Activated naive CD4-positive, alpha-beta T cell treated with anti-CD3 and anti-CD28 coated beads, Interleukin-2, amount 10 ng/mL, durations not matched to agents 7 days and 5 days (primary cell): Measurements from ENCODE around the gene BPTF.
A peak's percentile ranks its signal among the peaks of the same experiment; 100 is the strongest.
"Not testable (repeated sequence)": the region's sequence is repeated elsewhere in the genome, so short reads cannot be mapped to it uniquely, and the experiment has no call there.

ENCODE experiments used
- CTCF ChIA-PET: fragments of 350-600 bp; sonication (Branson Sonifier 250); formaldehyde crosslinking; loops from one replicate; lab custom pipeline; 2021; ENCODE audit warnings: antibody characterized with exemption; lab: Charles Lee
- DNase-seq: peaks from one replicate; pipeline ENCODE4 v3.0.0-alpha.2; 2020
- H3K27ac Mint-ChIP-seq: one replicate; pipeline ENCODE4 v1.8.0; 2021; ENCODE audit warnings: mild to moderate bottlenecking, moderate library complexity, mixed read lengths
- H3K27me3 Mint-ChIP-seq: one replicate; pipeline ENCODE4 v1.8.0; 2021; ENCODE audit warnings: mild to moderate bottlenecking, mixed read lengths
- H3K36me3 Mint-ChIP-seq: one replicate; pipeline ENCODE4 v1.8.0; 2021; ENCODE audit warnings: mixed read lengths
- H3K4me1 Mint-ChIP-seq: one replicate; pipeline ENCODE4 v1.8.0; 2021; ENCODE audit warnings: mixed read lengths
- H3K4me3 Mint-ChIP-seq: one replicate; pipeline ENCODE4 v1.8.0; 2021; ENCODE audit warnings: mild to moderate bottlenecking, moderate library complexity, mixed read lengths
- H3K9me3 Mint-ChIP-seq: one replicate; pipeline ENCODE4 v1.8.0; 2021; ENCODE audit warnings: mixed read lengths

The BPTF gene

GRCh38 chr17:67947325-67947813, 122.1 kb downstream of the BPTF start:
- Mint-ChIP-seq H3K36me3 (peaks cover 46% of the 10 kb centered on the region), H3K4me1 (no peaks in the 10 kb centered on the region), H3K27ac (no peak overlapping the region), H3K4me3 (no peak overlapping the region), H3K9me3 (no peaks in the 10 kb centered on the region), H3K27me3 (no peaks in the 10 kb centered on the region)
- no peak for DNase-seq
- CTCF ChIA-PET = interaction anchor here (1.4 kb wide), 1 partner anchor 64 kb away, joined by 6 read pairs; no protein-coding TSS in a partner anchor

- Mint-ChIP-seq H3K27ac (no peak overlapping the region), H3K27me3 (no peaks in the 10 kb centered on the region), H3K4me3 (no peak overlapping the region), H3K36me3 (peaks cover 40% of the 10 kb centered on the region), H3K9me3 (no peaks in the 10 kb centered on the region), H3K4me1 (no peaks in the 10 kb centered on the region)
- CTCF ChIA-PET = interaction anchor here (1.7 kb wide), 1 partner anchor 11 kb away, joined by 3 read pairs; no protein-coding TSS in a partner anchor
- no peak for DNase-seq
Measured at GRCh38 chr17:67950945-67951344, 125.6 kb downstream of the BPTF start.

- H3K9me3 Mint-ChIP-seq = no peaks in the 10 kb centered on the region
- DNase-seq = no peak
- peaks cover 40% of the 10 kb centered on the region for H3K36me3 Mint-ChIP-seq
- CTCF ChIA-PET = interaction anchor here (1.1 to 1.5 kb wide), 4 partner anchors 11 to 585 kb away, joined by 3 to 5 read pairs (median 4); no protein-coding TSS in a partner anchor
- H3K4me1 Mint-ChIP-seq = peaks cover 5% of the 10 kb centered on the region
- H3K27ac Mint-ChIP-seq = peak overlapping the region; percentile 56
- no peak overlapping the region for H3K4me3 Mint-ChIP-seq
- H3K27me3 Mint-ChIP-seq = no peaks in the 10 kb centered on the region
Measured at GRCh38 chr17:67959510-67959909, 134.2 kb downstream of the BPTF start.

GRCh38 chr17:67960276-67960675, 135.0 kb downstream of the BPTF start:
- H3K4me3 Mint-ChIP-seq, H3K4me1 Mint-ChIP-seq, H3K27me3 Mint-ChIP-seq, H3K9me3 Mint-ChIP-seq, DNase-seq: not testable (repeated sequence)
- CTCF ChIA-PET = interaction anchor here (1.1 to 1.3 kb wide), 2 partner anchors 49 to 50 kb away, joined by 4 to 5 read pairs; no protein-coding TSS in a partner anchor
- H3K27ac Mint-ChIP-seq = peak overlapping the region; percentile 55
- H3K36me3 Mint-ChIP-seq = peaks cover 38% of the 10 kb centered on the region

GRCh38 chr17:67962156-67962555, 136.9 kb downstream of the BPTF start:
- H3K4me1 Mint-ChIP-seq, H3K9me3 Mint-ChIP-seq, H3K27ac Mint-ChIP-seq, DNase-seq, H3K4me3 Mint-ChIP-seq, H3K27me3 Mint-ChIP-seq: not testable (repeated sequence)
- H3K36me3 Mint-ChIP-seq = peaks cover 47% of the 10 kb centered on the region
- CTCF ChIA-PET = interaction anchor here (1.2 to 1.6 kb wide), 2 partner anchors 12 to 13 kb away, joined by 3 read pairs; no protein-coding TSS in a partner anchor

GRCh38 chr17:67963145-67963572, 137.9 kb downstream of the BPTF start:
- H3K9me3 Mint-ChIP-seq, H3K4me3 Mint-ChIP-seq, H3K27me3 Mint-ChIP-seq, H3K4me1 Mint-ChIP-seq: not testable (repeated sequence)
- peak; percentile 81 for DNase-seq
- CTCF ChIA-PET = interaction anchor here (0.7 to 1.6 kb wide), 4 partner anchors 13 to 504 kb away, joined by 3 to 6 read pairs (median 3); no protein-coding TSS in a partner anchor
- Mint-ChIP-seq H3K36me3 (peaks cover 47% of the 10 kb centered on the region), H3K27ac (peak overlapping the region; percentile 19)

GRCh38 chr17:67970783-67971182, 145.5 kb downstream of the BPTF start:
- Mint-ChIP-seq H3K27me3 (no peaks in the 10 kb centered on the region), H3K4me3 (no peak overlapping the region), H3K36me3 (peaks cover 24% of the 10 kb centered on the region), H3K27ac (no peak overlapping the region), H3K9me3 (no peaks in the 10 kb centered on the region), H3K4me1 (no peaks in the 10 kb centered on the region)
- CTCF ChIA-PET = no interaction called here
- DNase-seq = no peak

GRCh38 chr17:67974185-67974584, 148.9 kb downstream of the BPTF start:
- DNase-seq = no peak
- Mint-ChIP-seq H3K27ac (peak overlapping the region; percentile 39), H3K4me1 (no peaks in the 10 kb centered on the region), H3K36me3 (peaks cover 25% of the 10 kb centered on the region), H3K27me3 (no peaks in the 10 kb centered on the region), H3K4me3 (no peak overlapping the region), H3K9me3 (no peaks in the 10 kb centered on the region)
- CTCF ChIA-PET = no interaction called here

- Mint-ChIP-seq H3K27ac (no peak overlapping the region), H3K9me3 (no peaks in the 10 kb centered on the region), H3K27me3 (no peaks in the 10 kb centered on the region), H3K4me1 (no peaks in the 10 kb centered on the region), H3K4me3 (no peak overlapping the region), H3K36me3 (peaks cover 25% of the 10 kb centered on the region)
- CTCF ChIA-PET = interaction anchor here (1.2 kb wide), 1 partner anchor 13 kb away, joined by 3 read pairs; no protein-coding TSS in a partner anchor
- DNase-seq = no peak
Measured at GRCh38 chr17:67974598-67975066, 149.3 kb downstream of the BPTF start.

- H3K4me1 Mint-ChIP-seq, CTCF ChIA-PET, H3K27me3 Mint-ChIP-seq, H3K27ac Mint-ChIP-seq, DNase-seq, H3K9me3 Mint-ChIP-seq, H3K4me3 Mint-ChIP-seq: not testable (repeated sequence)
- peaks cover 30% of the 10 kb centered on the region for H3K36me3 Mint-ChIP-seq
Measured at GRCh38 chr17:67976306-67976705, 151.0 kb downstream of the BPTF start.

GRCh38 chr17:67980456-67980855, 155.2 kb downstream of the BPTF start:
- H3K4me1 Mint-ChIP-seq = no peaks in the 10 kb centered on the region
- CTCF ChIA-PET = no interaction called here
- no peaks in the 10 kb centered on the region for H3K9me3 Mint-ChIP-seq
- no peaks in the 10 kb centered on the region for H3K27me3 Mint-ChIP-seq
- DNase-seq = no peak
- H3K36me3 Mint-ChIP-seq = peaks cover 22% of the 10 kb centered on the region
- H3K4me3 Mint-ChIP-seq = no peak overlapping the region
- peak overlapping the region; percentile 75 for H3K27ac Mint-ChIP-seq

GRCh38 chr17:67980883-67981282, 155.6 kb downstream of the BPTF start:
- H3K4me1 Mint-ChIP-seq, CTCF ChIA-PET, H3K4me3 Mint-ChIP-seq, DNase-seq, H3K27me3 Mint-ChIP-seq, H3K9me3 Mint-ChIP-seq: not testable (repeated sequence)
- peak overlapping the region; percentile 52 for H3K27ac Mint-ChIP-seq
- peaks cover 18% of the 10 kb centered on the region for H3K36me3 Mint-ChIP-seq

- no peak overlapping the region for H3K4me3 Mint-ChIP-seq
- no peak overlapping the region for H3K27ac Mint-ChIP-seq
- no peaks in the 10 kb centered on the region for H3K27me3 Mint-ChIP-seq
- H3K36me3 Mint-ChIP-seq = peaks cover 10% of the 10 kb centered on the region
- DNase-seq = no peak
- H3K4me1 Mint-ChIP-seq = no peaks in the 10 kb centered on the region
- CTCF ChIA-PET = no interaction called here
- no peaks in the 10 kb centered on the region for H3K9me3 Mint-ChIP-seq
Measured at GRCh38 chr17:67982034-67982640, 156.8 kb downstream of the BPTF start.

- H3K27me3 Mint-ChIP-seq = no peaks in the 10 kb centered on the region
- CTCF ChIA-PET = no interaction called here
- H3K4me1 Mint-ChIP-seq = no peaks in the 10 kb centered on the region
- no peak for DNase-seq
- H3K36me3 Mint-ChIP-seq = peaks cover 10% of the 10 kb centered on the region
- H3K4me3 Mint-ChIP-seq = no peak overlapping the region
- H3K27ac Mint-ChIP-seq = no peak overlapping the region
- H3K9me3 Mint-ChIP-seq = no peaks in the 10 kb centered on the region
Measured at GRCh38 chr17:67982686-67983382, 157.5 kb downstream of the BPTF start.
